Measurements from ENCODE around the gene FAM219B. TPM values are rescaled to one million over a fixed set of nuclear protein-coding genes. Genes with fewer than 3 reads are reported as not detected.
A peak's percentile ranks its signal among the peaks of the same experiment; 100 is the strongest.

The FAM219B gene
- total and polyA plus RNA-seq, 10 of the 15 experiments (the other 5 are each of a cell fraction or from before 2014, with no cell fraction given), result 7.6 to 53.2 (median 29.4) TPM

GRCh38 chr15:74889883-74890664, 16.6 kb downstream of the FAM219B start, which contains the start of gene MPI (continued):
- TF ChIP-seq E2F8 (IDR thresholded peaks at IDR 0.05; ENCODE audit: low read depth, partially characterized antibody) (no peak), RELB (IDR thresholded peaks at IDR 0.05; ENCODE audit: low read depth) (peak; percentile 60)

GRCh38 chr15:74889390-74889882, 17.2 kb downstream of the FAM219B start:
- no TSS peak for BruUV-seq (replicated peaks)
- WGBS (ENCODE audit: insufficient coverage, insufficient replicate concordance, low lambda C conversion rate, missing lambda C conversion rate), result 26% methylated on average over 8 of the region's 8 CpGs
- DNase-seq (ENCODE audit: low read depth, low spot score) (no peak), FAIRE-seq (no peak), ATAC-seq (no peak)
- intact Hi-C loops (cut with micrococcal nuclease; ENCODE audit: unreplicated experiment), result no loop called here
- CTCF ChIA-PET, result interaction anchor here (1.2 to 4.5 kb wide), 3 partner anchors 12 to 19 kb away, joined by 3 to 37 read pairs (median 8); no protein-coding TSS in a partner anchor
- Histone ChIP-seq H3K4me2 (ENCODE audit: control insufficient read depth, insufficient read depth) (peak overlapping the region; percentile 85), H4K20me1 (ENCODE audit: control insufficient read depth, insufficient read depth) (no peaks in the 10 kb centered on the region), H2AFZ (ENCODE audit: control insufficient read depth, low read depth, low read length) (peak overlapping the region; percentile 96), H3K36me3 (ENCODE audit: control insufficient read depth in 2 of 2, insufficient read depth in 2 of 2, low read length in 1 of 2) (peaks cover 0 to 6% of the 10 kb centered on the region in 2 experiments; a peak in 2 of 4 replicates), H3K9ac (ENCODE audit: control insufficient read depth, insufficient read depth, low read length) (peak overlapping the region; percentile 84; the same call in 1 of the 2 replicates), H3K27ac (ENCODE audit: control insufficient read depth, insufficient read depth) (peak overlapping the region; percentile 66; the same call in 1 of the 2 replicates), H3K9me3 (replicated peaks; ENCODE audit: control insufficient read depth, insufficient read depth, low read length) (no peaks in the 10 kb centered on the region), H3K4me3 (peak overlapping the region; percentile 83; the same call in 1 of the 2 replicates), H3K4me1 (ENCODE audit: control insufficient read depth, insufficient read depth, low read length) (peaks cover 28% of the 10 kb centered on the region), H3K79me2 (ENCODE audit: control insufficient read depth, insufficient read depth, low read length) (peaks cover 12% of the 10 kb centered on the region), H3K27me3 (replicated peaks in 1 of 2; ENCODE audit: control insufficient read depth in 2 of 2, insufficient read depth in 2 of 2, low read length in 1 of 2) (no peaks in the 10 kb centered on the region)
- in situ Hi-C loops (cut with MboI), result no loop called here
- POLR2A ChIA-PET, result interaction anchor here (0.6 to 1.9 kb wide), 7 partner anchors 10 to 1201 kb away, joined by 3 to 10 read pairs (median 5); partner anchors contain the start of gene SCAMP2
- SMC1A ChIA-PET (ENCODE audit: uncharacterized antibody, unreplicated experiment), result interaction anchor here (0.9 to 1.9 kb wide), 7 partner anchors 10 to 117 kb away, joined by 3 to 7 read pairs (median 5); partner anchors contain the start of gene FAM219B
- TF ChIP-seq MLLT1 (IDR thresholded peaks at IDR 0.05), result peak; percentile 45; the same call in 1 of the 2 replicates
- TF ChIP-seq CUX1 (IDR thresholded peaks at IDR 0.05; ENCODE audit: insufficient replicate concordance, low read depth, low read length), result no peak
- RAD21 ChIA-PET (ENCODE audit: unreplicated experiment), result interaction anchor here (1.0 to 1.2 kb wide), 3 partner anchors 10 to 118 kb away, joined by 3 to 5 read pairs (median 3); no protein-coding TSS in a partner anchor

All from GM12878 (cell line).